ENCODE measurements around the gene TTR. TPM values are rescaled to one million over a fixed set of nuclear protein-coding genes. Genes with fewer than 3 reads are reported as not detected.
A peak's percentile ranks its signal among the peaks of the same experiment; 100 is the strongest.

The TTR gene
- total and polyA plus RNA-seq, 9 of the 15 experiments (the other 6 are each of a cell fraction or from before 2014, with no cell fraction given): 0.17 to 0.53 TPM; not detected in 7

DNA sequence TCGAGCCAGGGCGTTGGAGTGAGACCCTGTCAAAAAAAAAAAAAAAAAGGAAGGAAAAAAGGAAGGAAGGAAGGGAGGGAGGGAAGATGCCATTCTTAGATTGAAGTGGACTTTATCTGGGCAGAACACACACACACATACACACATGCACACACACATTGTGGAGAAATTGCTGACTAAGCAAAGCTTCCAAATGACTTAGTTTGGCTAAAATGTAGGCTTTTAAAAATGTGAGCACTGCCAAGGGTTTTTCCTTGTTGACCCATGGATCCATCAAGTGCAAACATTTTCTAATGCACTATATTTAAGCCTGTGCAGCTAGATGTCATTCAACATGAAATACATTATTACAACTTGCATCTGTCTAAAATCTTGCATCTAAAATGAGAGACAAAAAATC is 564 bp upstream of the TTR start (continued):
- TF ChIP-seq, protein P1, sequence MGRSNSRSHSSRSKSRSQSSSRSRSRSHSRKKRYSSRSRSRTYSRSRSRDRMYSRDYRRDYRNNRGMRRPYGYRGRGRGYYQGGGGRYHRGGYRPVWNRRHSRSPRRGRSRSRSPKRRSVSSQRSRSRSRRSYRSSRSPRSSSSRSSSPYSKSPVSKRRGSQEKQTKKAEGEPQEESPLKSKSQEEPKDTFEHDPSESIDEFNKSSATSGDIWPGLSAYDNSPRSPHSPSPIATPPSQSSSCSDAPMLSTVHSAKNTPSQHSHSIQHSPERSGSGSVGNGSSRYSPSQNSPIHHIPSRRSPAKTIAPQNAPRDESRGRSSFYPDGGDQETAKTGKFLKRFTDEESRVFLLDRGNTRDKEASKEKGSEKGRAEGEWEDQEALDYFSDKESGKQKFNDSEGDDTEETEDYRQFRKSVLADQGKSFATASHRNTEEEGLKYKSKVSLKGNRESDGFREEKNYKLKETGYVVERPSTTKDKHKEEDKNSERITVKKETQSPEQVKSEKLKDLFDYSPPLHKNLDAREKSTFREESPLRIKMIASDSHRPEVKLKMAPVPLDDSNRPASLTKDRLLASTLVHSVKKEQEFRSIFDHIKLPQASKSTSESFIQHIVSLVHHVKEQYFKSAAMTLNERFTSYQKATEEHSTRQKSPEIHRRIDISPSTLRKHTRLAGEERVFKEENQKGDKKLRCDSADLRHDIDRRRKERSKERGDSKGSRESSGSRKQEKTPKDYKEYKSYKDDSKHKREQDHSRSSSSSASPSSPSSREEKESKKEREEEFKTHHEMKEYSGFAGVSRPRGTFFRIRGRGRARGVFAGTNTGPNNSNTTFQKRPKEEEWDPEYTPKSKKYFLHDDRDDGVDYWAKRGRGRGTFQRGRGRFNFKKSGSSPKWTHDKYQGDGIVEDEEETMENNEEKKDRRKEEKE (IDR thresholded peaks at IDR 0.05; ENCODE audit: borderline replicate concordance in 1 of 2, control insufficient read depth in 1 of 2, low read depth in 2 of 2, low read length in 1 of 2): no peak
- TF ChIP-seq NELFE (IDR thresholded peaks at IDR 0.05; ENCODE audit: insufficient read depth, insufficient read length): no peak
- no peak for TF ChIP-seq PTRF (tag; IDR thresholded peaks at IDR 0.05)
- no peak for TF ChIP-seq NFIC (IDR thresholded peaks at IDR 0.05)
- TF ChIP-seq MAFF (IDR thresholded peaks at IDR 0.05; ENCODE audit: low read length): peak; percentile 99
- TF ChIP-seq PHTF2 (CRISPR knock-in tag; IDR thresholded peaks at IDR 0.05): no peak
- TF ChIP-seq TSC22D4 (tag; IDR thresholded peaks at IDR 0.05): no peak
- TF ChIP-seq PML (IDR thresholded peaks at IDR 0.05; ENCODE audit: low read length): no peak
- TF ChIP-seq SMARCA5 (IDR thresholded peaks at IDR 0.05): no peak
- TF ChIP-seq ZFX (CRISPR knock-in tag; IDR thresholded peaks at IDR 0.05): no peak
- no peak for TF ChIP-seq ZNF197 (CRISPR knock-in tag; IDR thresholded peaks at IDR 0.05; ENCODE audit: low read depth)
- no peak for TF ChIP-seq ESRRA (IDR thresholded peaks at IDR 0.05; ENCODE audit: borderline replicate concordance, low read depth)
- no peak for TF ChIP-seq LCOR (CRISPR knock-in tag; IDR thresholded peaks at IDR 0.05)
- no peak for TF ChIP-seq COPS2 (conservative IDR thresholded peaks at IDR 0.05)
- TF ChIP-seq ZNF384 (IDR thresholded peaks at IDR 0.05; ENCODE audit: low read depth, low read length): no peak
- no peak for TF ChIP-seq RBM39 (optimal IDR thresholded peaks at IDR 0.05; ENCODE audit: low read depth, low read length)
- no peak for TF ChIP-seq CHD1 (IDR thresholded peaks at IDR 0.05; ENCODE audit: low read length)
- no peak for TF ChIP-seq TEAD1 (CRISPR knock-in tag; IDR thresholded peaks at IDR 0.05)
- TF ChIP-seq HEY1 (CRISPR knock-in tag; IDR thresholded peaks at IDR 0.05; ENCODE audit: borderline replicate concordance): no peak
- no peak for TF ChIP-seq HMGN3 (IDR thresholded peaks at IDR 0.05; ENCODE audit: borderline replicate concordance, extremely low read depth, insufficient read length, low read depth, low read length)
